HG03439 (cell line): Measurements from ENCODE around the gene HOXB4.

Source experiments
- ATAC-seq: cut with Tn5 transposase; IDR thresholded peaks from one replicate; pipeline ENCODE4 v1.9.1; 2021; ENCODE audit warnings: mild to moderate bottlenecking, moderate library complexity; ENCODE audit not compliant: unreplicated experiment

The HOXB4 gene

GRCh38 chr17:48601539-48602425, 23.6 kb upstream of the HOXB4 start:
- ATAC-seq = no peak

- no peak for ATAC-seq
These were observed 23.0 kb upstream of the HOXB4 start for GRCh38 chr17:48601207-48601538.

DNA sequence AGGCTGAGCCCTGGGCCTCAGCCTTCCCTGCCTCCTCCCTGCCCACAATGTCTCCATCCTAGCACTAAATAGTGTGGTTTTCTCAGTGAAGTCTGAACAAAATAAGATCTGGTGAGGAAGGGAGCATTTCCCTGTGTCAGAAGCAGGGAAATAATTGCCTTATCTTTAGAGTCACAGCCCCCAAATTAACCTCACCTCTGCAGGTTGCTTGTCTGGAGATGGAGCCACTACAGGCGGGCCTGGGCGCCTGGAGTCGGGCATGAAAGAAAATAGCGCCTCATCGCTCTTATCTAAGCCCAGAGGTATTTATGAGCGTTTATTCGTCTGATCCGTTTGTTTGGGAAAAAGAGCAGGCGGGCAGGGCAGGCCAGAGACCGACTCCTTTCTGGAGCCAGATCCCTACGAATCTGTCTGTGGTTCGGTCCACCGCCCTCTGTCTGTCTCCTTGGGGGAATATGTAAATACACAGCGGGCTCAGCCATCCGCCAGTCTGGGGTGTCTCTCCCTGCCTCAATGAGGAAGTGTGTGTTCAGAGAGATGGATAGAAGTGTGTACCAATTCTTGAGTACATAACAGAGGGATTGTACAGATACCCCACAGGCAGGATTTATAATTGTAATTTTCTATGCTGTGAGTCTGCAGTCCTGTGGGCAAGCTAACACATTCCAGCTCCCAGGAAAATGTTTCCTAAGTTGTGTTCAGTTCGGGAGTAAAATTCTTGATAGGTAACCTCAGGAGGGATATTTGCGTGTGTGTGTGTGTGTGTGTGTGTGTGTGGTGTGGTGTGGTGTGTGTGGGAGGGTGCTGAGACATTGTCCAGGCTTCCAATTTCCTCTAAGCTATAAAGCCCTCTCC, 22.3 kb upstream of the HOXB4 start:
- no peak for ATAC-seq

DNA sequence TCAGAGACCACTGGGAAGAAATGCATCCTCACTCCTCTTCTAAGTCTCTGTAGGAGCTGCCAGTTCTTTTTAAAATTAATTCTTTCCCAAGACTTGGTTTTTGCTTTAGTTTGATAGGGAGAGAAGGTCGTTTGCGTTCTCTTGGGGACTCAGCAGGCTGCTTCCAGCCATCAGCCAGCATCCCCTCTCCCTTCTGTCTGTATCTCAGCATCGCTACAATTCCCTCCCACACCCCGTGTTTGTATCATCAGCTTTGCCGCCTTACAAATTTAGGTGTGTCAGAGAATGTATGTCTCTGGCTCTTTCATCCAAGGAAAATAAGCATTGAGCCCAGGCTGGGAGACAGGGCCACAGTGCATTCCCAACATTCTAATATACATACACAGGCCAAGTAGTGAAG, 21.2 kb upstream of the HOXB4 start:
- ATAC-seq = no peak

- ATAC-seq = no peak
These were observed 20.6 kb upstream of the HOXB4 start for GRCh38 chr17:48598736-48599135.

- no peak for ATAC-seq
These were observed 19.9 kb upstream of the HOXB4 start for GRCh38 chr17:48597778-48598631.

DNA sequence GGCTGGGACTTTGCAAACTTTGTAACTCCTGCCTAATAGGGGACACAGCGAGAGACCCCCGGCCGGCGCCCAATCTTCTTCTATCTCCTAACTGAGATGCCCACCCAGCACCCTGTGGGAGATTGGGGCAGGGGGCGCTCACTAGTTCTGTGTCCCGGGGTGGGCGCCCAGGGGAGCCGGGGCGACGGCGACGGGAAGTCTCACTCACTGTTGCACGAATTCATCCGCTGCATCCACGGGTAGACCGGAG, 19.3 kb upstream of the HOXB4 start:
- no peak for ATAC-seq

GRCh38 chr17:48596735-48597527, 18.8 kb upstream of the HOXB4 start:
- ATAC-seq = no peak

- no peak for ATAC-seq
These were observed 18.0 kb upstream of the HOXB4 start for GRCh38 chr17:48596000-48596734.

DNA sequence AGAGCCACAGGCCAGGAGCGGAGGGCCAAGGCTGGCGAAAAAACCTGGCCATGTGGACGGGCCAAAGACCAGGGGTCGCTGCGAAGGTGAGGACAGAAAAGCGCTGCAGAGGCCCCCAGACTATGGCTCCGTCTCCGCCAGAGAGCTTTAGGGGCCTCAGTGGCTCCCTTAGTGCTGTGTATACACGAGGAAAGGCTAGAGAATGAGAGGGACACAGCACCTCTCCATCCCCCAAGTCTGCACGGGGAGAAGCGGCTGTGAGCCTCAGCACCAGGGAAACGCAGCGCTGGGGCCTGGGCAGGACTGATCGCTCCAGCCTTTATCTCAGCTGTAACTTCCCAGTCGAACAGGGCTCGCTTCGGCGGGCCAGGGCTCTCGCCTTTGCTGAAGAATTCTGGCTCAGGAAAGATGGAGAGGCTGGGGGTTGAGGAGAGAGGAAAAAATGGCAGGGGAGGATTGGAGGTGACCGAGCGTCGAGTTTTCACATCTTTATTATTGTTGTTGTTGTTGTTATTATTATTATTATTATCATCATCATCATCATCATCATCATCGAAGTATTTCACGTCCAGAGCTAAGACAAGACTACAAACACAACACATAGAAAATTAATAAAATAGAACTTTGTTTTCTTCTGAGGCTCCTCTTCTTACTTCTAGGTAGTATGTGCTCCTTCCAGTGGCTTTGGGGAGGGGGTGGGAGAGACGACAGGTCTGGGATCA, 17.3 kb upstream of the HOXB4 start:
- no peak for ATAC-seq

DNA sequence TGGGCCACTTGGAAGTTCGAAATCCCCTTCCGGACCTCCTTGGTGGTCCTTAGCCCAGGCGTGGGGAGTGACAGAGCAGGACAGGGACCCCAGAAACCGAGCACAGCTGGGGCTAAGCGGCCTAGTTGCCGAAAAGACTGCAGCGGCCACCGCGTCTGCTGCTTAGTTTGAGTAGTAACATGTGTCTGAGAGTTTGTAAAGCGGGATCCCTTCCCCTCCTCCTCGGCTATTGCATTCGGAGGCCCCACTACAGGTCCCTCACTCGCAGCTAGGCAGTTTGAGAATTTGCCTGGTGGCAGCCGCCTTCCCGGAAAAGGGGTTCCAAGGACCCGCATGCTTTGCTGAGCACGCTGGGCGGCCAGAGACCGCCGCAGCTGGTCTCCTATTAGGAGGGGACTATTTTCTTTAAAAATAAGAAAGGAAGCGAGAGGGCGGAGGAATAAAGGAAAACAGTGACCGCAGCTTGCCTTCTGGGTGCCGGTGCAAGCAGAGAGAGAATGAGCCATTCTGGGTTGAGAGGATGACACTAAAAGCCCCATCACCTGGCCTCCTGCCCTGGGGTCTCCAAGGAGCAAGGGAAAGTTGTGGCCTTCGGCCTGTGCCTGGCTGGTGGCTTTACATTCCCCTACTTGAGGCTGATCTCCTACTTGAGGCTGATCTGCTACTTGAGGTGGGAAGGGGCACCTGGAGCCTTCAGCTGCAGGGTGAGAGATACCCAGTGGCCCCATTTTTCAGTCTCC, 16.6 kb upstream of the HOXB4 start:
- no peak for ATAC-seq

- ATAC-seq = no peak
These were observed 15.8 kb upstream of the HOXB4 start for GRCh38 chr17:48593840-48594537.

DNA sequence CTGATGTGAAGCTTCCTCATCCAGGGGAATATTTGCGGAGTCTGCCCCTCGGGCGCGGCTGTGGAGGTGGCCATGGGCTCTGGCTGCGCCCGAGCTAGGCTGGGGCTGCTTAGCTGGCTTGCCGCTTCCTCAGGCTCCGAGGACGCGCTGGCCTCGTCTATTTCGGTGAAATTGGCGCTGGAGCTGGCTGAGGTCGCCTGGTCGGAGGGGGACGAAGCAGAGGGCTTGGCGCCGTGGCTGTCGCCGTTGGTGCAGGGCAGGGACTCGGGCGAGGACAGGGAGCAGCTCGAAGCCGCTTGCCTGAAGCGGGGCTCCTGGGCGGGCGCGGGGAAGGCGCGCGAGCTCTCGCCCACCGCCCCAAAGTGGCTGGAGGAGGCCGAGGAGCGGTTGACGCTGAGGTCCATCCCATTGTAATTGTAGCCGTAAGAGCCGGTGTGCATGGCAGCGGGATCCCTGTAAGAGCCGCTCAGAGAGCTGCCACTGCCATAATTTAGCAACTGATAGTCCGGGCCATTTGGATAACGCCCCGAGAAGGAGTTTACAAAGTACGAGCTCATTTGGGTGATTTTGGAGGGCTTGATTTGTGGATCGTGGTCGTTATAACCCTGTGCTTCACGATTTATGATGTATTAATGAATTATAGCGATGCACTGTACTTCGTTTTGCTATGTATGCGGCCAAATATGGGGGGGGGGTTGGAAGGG, 15.1 kb upstream of the HOXB4 start, which contains the start of gene HOXB5:
TSS of gene HOXB5 (minus strand) at position 654 of the 704 bp plus-strand sequence. CDS start at position 557, 97 bp downstream.
- ATAC-seq = no peak

DNA sequence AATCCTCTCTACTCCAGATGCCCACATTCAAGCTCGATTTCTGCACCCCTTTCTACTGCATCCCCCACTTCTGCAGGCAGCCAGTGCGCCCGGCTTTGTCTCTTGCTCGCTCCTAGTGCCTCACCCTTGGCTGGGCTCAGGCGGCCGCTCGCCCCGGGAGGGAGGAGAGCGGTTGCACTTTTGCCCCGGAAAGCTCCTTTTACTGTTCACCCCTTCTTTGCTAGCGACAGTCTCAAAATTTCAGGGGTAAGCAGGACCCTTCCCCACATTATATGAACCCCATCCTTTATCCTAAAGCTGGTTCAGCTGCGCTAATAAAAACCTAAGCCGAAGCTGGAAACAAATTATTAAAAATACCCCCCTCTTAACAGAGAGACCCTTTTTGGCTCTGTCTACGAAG, 14.4 kb upstream of the HOXB4 start:
- no peak for ATAC-seq

GRCh38 chr17:48592057-48592514, 13.9 kb upstream of the HOXB4 start:
- no peak for ATAC-seq

DNA sequence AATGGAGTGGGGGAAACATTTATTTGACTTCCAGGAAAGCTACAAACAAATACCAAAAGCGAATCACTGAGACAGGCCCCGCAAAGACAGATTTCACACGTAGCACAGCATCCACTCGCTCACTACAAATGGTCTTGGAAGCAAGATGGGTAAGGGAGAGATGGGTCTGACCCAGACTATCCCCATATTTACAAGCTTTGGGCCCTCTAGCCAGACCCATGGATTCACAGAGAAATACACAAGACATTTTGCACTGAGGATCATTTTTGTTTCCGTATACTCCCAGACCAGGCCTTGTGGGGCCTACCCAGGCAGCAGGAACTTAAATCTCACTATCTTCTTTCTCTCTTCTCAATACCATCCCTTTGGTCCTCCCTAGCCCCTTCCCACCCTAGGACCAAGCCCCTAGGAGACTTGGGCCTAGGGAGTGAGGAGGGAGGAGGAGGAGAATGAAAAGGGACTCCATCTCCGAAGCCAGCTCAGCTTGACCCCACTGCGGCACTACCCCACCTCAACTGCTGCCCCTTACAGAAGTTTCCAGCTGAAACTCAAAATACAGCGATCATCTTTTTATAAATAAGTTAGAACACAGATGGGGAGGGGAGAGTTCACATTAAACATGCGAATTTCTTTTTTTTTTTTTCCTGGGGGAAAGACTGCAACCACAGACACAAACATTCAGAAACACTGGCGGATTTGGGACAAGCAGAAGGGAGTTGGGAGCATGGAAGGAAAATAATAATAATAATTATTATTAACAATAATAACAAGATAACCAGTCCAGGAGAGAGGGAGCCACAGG, 13.3 kb upstream of the HOXB4 start:
- ATAC-seq = no peak
